ENCODE measurements around the gene SPTLC3.
"Not testable (repeated sequence)": the region's sequence is repeated elsewhere in the genome, so short reads cannot be mapped to it uniquely, and the experiment has no call there.

The SPTLC3 gene

GRCh38 chr20:13008761-13009681, at the start of gene SPTLC3:
Gene SPTLC3 (plus strand): TSS chr20:13008972. CDS start chr20:13009268, 296 bp downstream.
- FAIRE-seq (no peak), DNase-seq (ENCODE audit: low spot score) (peak; percentile 53)

GRCh38 chr20:12961725-12962124, 47.0 kb upstream of the SPTLC3 start:
- no peak for FAIRE-seq

GRCh38 chr20:12962895-12963294, 45.9 kb upstream of the SPTLC3 start:
- DNase-seq (ENCODE audit: low spot score): no peak

More at GRCh38 chr20:12961725-12962124, 47.0 kb upstream of the SPTLC3 start:
- DNase-seq (ENCODE audit: low spot score): no peak

GRCh38 chr20:12963416-12963815, 45.4 kb upstream of the SPTLC3 start:
- FAIRE-seq: no peak
- no peak for DNase-seq (ENCODE audit: low spot score)

More at GRCh38 chr20:12962895-12963294, 45.9 kb upstream of the SPTLC3 start:
- no peak for FAIRE-seq

- FAIRE-seq: no peak
Observed at GRCh38 chr20:12965212-12965869, 43.4 kb upstream of the SPTLC3 start.

GRCh38 chr20:12965870-12966251, 42.9 kb upstream of the SPTLC3 start:
- no peak for FAIRE-seq

More at GRCh38 chr20:12965212-12965869, 43.4 kb upstream of the SPTLC3 start:
- no peak for DNase-seq (ENCODE audit: low spot score)

GRCh38 chr20:12966468-12967085, 42.2 kb upstream of the SPTLC3 start:
- DNase-seq (ENCODE audit: low spot score): no peak
- no peak for FAIRE-seq

More at GRCh38 chr20:12965870-12966251, 42.9 kb upstream of the SPTLC3 start:
- no peak for DNase-seq (ENCODE audit: low spot score)

- no peak for FAIRE-seq
- DNase-seq (ENCODE audit: low spot score): no peak
Observed at GRCh38 chr20:12967932-12968331, 40.8 kb upstream of the SPTLC3 start.

- DNase-seq (ENCODE audit: low spot score) (no peak), FAIRE-seq (no peak)
Observed at GRCh38 chr20:12968472-12968871, 40.3 kb upstream of the SPTLC3 start.

GRCh38 chr20:12969071-12969669, 39.6 kb upstream of the SPTLC3 start:
- FAIRE-seq (no peak), DNase-seq (ENCODE audit: low spot score) (no peak)

GRCh38 chr20:12970372-12970821, 38.4 kb upstream of the SPTLC3 start:
- FAIRE-seq (no peak), DNase-seq (ENCODE audit: low spot score) (peak; percentile 41)

GRCh38 chr20:12975833-12976608, 32.8 kb upstream of the SPTLC3 start:
- DNase-seq (ENCODE audit: low spot score) (no peak), FAIRE-seq (no peak)

- FAIRE-seq (no peak), DNase-seq (ENCODE audit: low spot score) (no peak)
Observed at GRCh38 chr20:12976720-12977309, 32.0 kb upstream of the SPTLC3 start.

- DNase-seq (ENCODE audit: low spot score): no peak
- FAIRE-seq: no peak
Observed at GRCh38 chr20:12977328-12978125, 31.2 kb upstream of the SPTLC3 start.

- DNase-seq (ENCODE audit: low spot score) (no peak), FAIRE-seq (no peak)
Observed at GRCh38 chr20:12978126-12978394, 30.7 kb upstream of the SPTLC3 start.

- DNase-seq (ENCODE audit: low spot score): no peak
- FAIRE-seq: no peak
Observed at GRCh38 chr20:12978613-12979495, 29.9 kb upstream of the SPTLC3 start.

- not testable (repeated sequence) for DNase-seq (ENCODE audit: low spot score)
- FAIRE-seq: peak; percentile 59
Observed at GRCh38 chr20:12979713-12980112, 29.1 kb upstream of the SPTLC3 start.

- FAIRE-seq: no peak
- no peak for DNase-seq (ENCODE audit: low spot score)
Observed at GRCh38 chr20:12982098-12982497, 26.7 kb upstream of the SPTLC3 start.

All from urothelium cell line (cell line).